AG09309 (cell line): ENCODE results near the gene POLD2.

ENCODE experiments used
- DNase-seq: peaks from one replicate; pipeline ENCODE4 v3.0.0-alpha.2; 2010; ENCODE audit warnings: low read depth
- H3K4me3 ChIP-seq: 2 replicates; pipeline ENCODE4 v1.5.1; 2011; ENCODE audit warnings: mild to moderate bottlenecking, low read depth, low read length, moderate library complexity; ENCODE audit not compliant: control insufficient read depth
- CTCF ChIP-seq: IDR thresholded peaks from 2 replicates; pipeline ENCODE4 v1.5.1; 2011; ENCODE audit warnings: mild to moderate bottlenecking, low read depth, low read length, inconsistent platforms; ENCODE audit not compliant: insufficient read depth, control insufficient read depth; ENCODE audit errors: missing control alignments

The POLD2 gene

GRCh38 chr7:44101303-44101965 lies 21.9 kb downstream of the POLD2 start:
- H3K4me3 ChIP-seq = no peak overlapping the region
- DNase-seq = no peak
- no peak for TF ChIP-seq CTCF

GRCh38 chr7:44100458-44101302 lies 22.7 kb downstream of the POLD2 start:
- peak; percentile 68 for DNase-seq
- no peak overlapping the region for H3K4me3 ChIP-seq
- no peak for TF ChIP-seq CTCF

- no peak for TF ChIP-seq CTCF
- no peak overlapping the region for H3K4me3 ChIP-seq
- no peak for DNase-seq
Measured at GRCh38 chr7:44099669-44100068, 23.7 kb downstream of the POLD2 start.

GRCh38 chr7:44098092-44099068 lies 25.0 kb downstream of the POLD2 start:
- H3K4me3 ChIP-seq = no peak overlapping the region
- no peak for DNase-seq
- TF ChIP-seq CTCF = no peak

GRCh38 chr7:44097064-44097932 lies 26.1 kb downstream of the POLD2 start:
- H3K4me3 ChIP-seq = no peak overlapping the region
- TF ChIP-seq CTCF = no peak
- DNase-seq = no peak
